ENCODE results near the gene OLFML1.

DNA sequence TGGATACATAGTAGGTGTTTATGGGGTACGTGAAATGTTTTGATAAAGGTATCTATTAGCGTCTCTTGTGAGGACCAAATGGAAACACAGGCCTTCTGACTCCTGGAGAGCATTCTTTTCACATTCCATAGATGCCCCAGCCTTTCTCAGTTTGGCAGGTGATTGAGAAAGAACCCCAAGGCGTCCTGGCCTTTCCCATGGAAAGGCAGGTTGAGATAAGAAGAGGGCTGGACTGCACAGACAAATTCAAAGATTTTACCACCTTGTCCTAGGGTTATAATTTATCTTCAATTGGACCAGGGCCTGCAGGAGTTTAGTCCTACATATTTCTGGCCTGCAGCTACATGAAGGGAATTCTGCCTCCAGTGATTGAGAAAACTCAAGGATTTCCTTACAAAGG, 661 bp upstream of the OLFML1 start:
- TF ChIP-seq, protein P1, sequence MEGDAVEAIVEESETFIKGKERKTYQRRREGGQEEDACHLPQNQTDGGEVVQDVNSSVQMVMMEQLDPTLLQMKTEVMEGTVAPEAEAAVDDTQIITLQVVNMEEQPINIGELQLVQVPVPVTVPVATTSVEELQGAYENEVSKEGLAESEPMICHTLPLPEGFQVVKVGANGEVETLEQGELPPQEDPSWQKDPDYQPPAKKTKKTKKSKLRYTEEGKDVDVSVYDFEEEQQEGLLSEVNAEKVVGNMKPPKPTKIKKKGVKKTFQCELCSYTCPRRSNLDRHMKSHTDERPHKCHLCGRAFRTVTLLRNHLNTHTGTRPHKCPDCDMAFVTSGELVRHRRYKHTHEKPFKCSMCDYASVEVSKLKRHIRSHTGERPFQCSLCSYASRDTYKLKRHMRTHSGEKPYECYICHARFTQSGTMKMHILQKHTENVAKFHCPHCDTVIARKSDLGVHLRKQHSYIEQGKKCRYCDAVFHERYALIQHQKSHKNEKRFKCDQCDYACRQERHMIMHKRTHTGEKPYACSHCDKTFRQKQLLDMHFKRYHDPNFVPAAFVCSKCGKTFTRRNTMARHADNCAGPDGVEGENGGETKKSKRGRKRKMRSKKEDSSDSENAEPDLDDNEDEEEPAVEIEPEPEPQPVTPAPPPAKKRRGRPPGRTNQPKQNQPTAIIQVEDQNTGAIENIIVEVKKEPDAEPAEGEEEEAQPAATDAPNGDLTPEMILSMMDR (IDR thresholded peaks at IDR 0.05): no peak
- no peak for TF ChIP-seq POLR2A (IDR thresholded peaks at IDR 0.05)

All from tibial nerve (tissue), 3 donors.